Lower leg skin (tissue), 3 donors: ENCODE data around the gene NPAS2.

ENCODE experiments used
- POLR2A ChIP-seq, 2 donors: fragments of 450-650 bp; IDR thresholded peaks; one replicate each; pipeline ENCODE4 v1.6.1; 2016 to 2017; ENCODE audit warnings: antibody characterized with exemption in 2 of 2, mild to moderate bottlenecking in 1 of 2, moderate library complexity in 1 of 2
- TF ChIP-seq, protein P1 (sequence below), 3 donors: fragments of 450-650 bp; IDR thresholded peaks; one replicate each; pipeline ENCODE4 v1.5.1; 2016; ENCODE audit warnings: antibody characterized with exemption in 3 of 3, mild to moderate bottlenecking in 3 of 3, moderate library complexity in 2 of 3

DNA sequence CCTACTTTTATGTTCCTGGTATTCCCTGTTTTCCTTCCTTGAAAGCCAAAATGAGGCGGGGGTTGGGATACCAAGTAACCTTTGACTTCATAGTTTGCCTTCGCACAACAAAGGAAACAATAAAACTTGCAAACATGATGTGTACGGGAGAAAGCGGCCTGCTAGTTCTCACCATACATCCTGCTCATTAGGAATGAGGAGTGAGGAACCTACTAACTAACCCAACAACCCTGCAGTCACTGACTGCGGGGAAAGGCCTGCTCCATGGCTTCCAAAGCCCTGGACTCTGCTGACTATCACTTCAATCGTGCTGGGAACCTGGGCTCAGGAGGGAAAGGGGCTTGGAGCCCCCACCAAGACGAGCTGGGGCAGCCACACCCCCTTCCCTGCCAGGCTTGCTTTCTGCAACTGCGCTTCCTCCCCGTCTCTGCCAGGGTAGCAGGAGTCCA lies 206.3 kb downstream of the NPAS2 start:
- no peak for TF ChIP-seq POLR2A (IDR thresholded peaks at IDR 0.05)
- TF ChIP-seq, protein P1, sequence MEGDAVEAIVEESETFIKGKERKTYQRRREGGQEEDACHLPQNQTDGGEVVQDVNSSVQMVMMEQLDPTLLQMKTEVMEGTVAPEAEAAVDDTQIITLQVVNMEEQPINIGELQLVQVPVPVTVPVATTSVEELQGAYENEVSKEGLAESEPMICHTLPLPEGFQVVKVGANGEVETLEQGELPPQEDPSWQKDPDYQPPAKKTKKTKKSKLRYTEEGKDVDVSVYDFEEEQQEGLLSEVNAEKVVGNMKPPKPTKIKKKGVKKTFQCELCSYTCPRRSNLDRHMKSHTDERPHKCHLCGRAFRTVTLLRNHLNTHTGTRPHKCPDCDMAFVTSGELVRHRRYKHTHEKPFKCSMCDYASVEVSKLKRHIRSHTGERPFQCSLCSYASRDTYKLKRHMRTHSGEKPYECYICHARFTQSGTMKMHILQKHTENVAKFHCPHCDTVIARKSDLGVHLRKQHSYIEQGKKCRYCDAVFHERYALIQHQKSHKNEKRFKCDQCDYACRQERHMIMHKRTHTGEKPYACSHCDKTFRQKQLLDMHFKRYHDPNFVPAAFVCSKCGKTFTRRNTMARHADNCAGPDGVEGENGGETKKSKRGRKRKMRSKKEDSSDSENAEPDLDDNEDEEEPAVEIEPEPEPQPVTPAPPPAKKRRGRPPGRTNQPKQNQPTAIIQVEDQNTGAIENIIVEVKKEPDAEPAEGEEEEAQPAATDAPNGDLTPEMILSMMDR (IDR thresholded peaks at IDR 0.05): no peak
